ENCODE data around the gene FUS.
"Not testable (repeated sequence)": the region's sequence is repeated elsewhere in the genome, so short reads cannot be mapped to it uniquely, and the experiment has no call there.

Gene FUS

DNA sequence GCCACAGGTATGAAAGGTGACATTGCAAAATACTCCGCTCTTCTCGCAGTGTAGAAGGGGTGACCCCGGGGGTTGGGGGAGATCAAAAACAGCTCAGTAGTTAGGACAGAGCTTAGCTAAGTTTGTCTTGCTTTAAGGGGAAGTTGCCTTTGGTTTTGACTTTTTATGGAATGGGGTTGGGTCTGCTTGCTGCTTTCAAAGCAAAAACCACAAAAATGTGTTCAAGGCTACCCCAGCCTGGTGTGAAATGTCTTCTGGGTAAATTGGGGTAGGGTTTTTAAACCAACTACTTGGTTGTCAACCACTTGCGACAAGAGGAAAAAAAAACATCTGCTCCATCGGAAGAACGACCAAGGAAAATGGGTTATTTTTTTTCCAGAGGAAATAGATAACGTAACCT lies 6.2 kb downstream of the FUS start:
- no peak for TF ChIP-seq POLR2A (IDR thresholded peaks at IDR 0.05; ENCODE audit: low read depth, low read length)
- no peak for DNase-seq (ENCODE audit: insufficient read length, low spot score)
- FAIRE-seq = no peak

DNA sequence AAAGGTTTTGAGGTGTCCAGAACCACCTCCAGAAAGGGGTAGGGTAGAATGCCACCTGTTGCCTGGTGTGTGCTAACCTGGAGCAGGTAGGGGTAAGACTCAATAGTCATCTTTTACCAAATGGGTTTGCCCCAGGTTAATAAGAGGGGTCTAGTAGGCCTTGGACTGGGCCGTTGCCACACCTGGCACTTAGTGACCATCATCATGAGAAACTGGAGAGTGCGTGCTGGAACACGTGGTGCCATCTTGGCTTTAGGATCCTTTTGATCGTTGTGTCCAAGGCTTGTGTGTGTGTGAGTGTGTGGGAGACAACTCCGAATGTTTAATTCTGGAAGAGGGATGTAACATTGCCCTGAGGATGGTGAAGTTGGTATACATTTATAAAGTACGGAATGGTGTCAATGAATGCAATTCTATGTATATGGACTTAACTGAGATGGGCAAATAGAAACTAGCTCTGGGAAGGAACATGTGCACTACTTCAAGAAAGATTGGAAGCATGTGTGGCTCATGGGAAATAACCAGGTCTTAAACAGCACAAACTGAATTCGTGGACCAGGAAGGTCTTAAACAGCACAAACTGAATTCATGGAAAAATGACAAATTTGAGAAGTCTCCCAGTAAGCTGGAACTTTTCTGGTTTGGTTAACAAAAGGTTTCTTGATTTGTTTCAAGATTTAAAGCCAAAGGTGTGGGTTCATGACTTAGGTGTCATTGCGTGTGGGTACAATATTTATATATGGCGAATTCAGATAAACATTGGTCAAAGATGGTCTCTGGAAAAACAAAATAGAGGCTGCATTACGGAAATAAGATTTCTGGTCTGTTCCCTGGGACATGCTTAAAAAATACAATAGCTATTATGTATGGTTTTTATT lies 7.2 kb downstream of the FUS start:
- FAIRE-seq (no peak), DNase-seq (ENCODE audit: insufficient read length, low spot score) (no peak)
- no peak for TF ChIP-seq POLR2A (IDR thresholded peaks at IDR 0.05; ENCODE audit: low read depth, low read length)

DNA sequence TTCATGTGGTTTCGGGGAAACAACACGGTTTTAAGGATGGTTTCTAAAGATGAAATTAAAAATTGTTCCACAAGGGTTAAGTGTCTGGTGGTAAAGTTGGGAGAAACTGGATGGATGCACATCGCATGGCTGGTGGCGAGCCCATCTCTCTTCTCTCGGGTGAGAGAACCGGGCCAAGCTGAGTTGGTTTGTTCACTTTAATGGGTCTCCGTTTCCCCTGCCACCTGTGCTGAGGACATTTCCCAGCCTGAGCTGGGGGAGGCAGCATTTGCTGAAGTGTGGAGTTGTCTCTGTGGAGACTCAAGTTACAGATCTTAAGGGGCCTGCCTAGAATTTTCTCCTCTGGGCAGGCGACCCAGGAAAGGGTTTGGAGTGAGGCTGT lies 7.9 kb downstream of the FUS start:
- TF ChIP-seq POLR2A (IDR thresholded peaks at IDR 0.05; ENCODE audit: low read depth, low read length) = no peak
- no peak for FAIRE-seq
- no peak for DNase-seq (ENCODE audit: insufficient read length, low spot score)

DNA sequence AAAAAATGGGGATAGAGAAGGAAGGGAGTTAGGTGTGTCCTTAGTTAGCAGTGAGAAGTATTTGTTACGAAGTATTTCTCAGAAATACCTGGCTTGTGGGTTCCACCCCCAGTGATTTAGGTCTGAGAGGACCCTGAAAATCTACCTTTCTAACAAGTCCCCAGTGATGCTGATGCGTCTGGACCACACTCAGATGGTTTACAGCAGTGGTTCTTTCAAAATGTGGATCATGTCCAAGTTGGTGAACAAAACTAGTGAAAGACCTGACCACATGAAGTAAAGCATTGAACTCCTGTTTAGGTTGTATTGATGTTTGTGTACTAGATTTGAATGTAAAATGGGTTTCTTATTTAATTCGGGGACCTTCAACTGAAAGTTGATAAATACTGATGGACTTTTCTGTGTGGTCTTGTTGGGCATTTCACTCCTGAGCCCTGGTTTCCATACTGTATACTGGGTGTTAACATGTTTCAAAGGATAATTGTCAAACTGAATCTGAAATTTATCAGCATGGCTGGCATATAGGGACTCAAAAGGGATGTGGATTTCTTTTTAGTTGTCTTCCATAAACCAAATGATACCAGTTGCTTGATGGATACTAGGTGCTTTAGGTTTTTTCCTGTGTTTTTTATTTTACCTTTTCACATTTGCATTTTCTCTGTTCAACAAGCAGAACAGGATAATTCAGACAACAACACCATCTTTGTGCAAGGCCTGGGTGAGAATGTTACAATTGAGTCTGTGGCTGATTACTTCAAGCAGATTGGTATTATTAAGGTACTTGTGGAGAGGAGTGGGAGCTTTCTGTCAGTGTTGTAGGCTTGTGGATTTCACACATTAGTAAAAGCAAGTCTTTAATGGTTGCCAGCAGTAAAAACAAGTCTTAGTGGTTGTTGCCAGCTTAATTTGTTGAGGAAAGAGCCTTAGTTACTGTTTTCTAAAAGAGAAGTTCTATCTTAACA lies 8.8 kb downstream of the FUS start:
- DNase-seq (ENCODE audit: insufficient read length, low spot score) (no peak), FAIRE-seq (no peak)
- no peak for TF ChIP-seq POLR2A (IDR thresholded peaks at IDR 0.05; ENCODE audit: low read depth, low read length)

DNA sequence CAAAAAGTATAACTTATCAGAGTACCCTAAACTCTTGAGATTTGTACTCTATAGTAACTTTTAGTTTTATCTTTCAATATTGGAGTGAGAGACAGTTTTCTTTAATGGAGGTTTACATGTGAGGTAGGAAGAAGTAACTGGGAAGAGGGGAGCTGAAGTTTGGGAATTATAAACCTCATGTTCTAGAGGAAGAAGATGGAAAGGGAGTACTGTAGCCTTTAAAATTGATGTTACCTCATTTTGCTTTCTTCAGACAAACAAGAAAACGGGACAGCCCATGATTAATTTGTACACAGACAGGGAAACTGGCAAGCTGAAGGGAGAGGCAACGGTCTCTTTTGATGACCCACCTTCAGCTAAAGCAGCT lies 9.5 kb downstream of the FUS start:
- no peak for DNase-seq (ENCODE audit: insufficient read length, low spot score)
- FAIRE-seq = no peak

DNA sequence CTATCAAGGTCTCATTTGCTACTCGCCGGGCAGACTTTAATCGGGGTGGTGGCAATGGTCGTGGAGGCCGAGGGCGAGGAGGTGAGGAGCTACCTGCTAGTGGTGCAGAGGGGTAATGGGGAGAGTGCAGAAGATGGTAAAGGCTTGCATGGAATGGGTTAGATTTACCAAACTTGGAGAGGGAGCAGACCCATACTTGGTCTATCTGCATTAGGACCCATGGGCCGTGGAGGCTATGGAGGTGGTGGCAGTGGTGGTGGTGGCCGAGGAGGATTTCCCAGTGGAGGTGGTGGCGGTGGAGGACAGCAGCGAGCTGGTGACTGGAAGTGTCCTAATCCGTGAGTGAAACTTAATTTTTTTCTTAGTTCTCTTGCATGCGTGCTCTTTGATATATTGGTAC lies 10.1 kb downstream of the FUS start:
- DNase-seq (ENCODE audit: insufficient read length, low spot score) (no peak), FAIRE-seq (no peak)
- no peak for TF ChIP-seq POLR2A (IDR thresholded peaks at IDR 0.05; ENCODE audit: low read depth, low read length)

More for the DNA sequence above, 9.5 kb downstream of the FUS start:
- TF ChIP-seq POLR2A (IDR thresholded peaks at IDR 0.05; ENCODE audit: low read depth, low read length) = no peak

DNA sequence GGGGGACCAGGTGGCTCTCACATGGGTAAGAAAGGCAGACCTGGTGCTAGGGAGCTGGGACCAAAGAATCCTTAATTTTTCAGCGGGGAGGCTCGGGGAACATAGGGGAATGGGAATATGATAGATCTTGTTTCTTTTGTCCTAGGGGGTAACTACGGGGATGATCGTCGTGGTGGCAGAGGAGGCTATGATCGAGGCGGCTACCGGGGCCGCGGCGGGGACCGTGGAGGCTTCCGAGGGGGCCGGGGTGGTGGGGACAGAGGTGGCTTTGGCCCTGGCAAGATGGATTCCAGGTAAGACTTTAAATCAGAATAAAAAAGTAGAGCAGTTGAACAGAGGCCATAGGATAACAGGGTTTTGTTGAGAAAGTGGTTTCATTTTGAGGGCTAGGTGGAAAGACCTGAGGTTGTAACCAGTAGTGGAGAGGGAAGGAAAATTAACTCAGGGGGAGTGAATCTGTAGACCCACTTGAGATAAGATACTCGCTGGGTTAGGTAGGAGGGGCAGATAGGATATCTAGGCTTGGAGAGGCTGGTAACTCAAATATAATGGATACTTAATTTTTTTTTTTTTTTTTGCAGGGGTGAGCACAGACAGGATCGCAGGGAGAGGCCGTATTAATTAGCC lies 11.0 kb downstream of the FUS start:
- TF ChIP-seq POLR2A (IDR thresholded peaks at IDR 0.05; ENCODE audit: low read depth, low read length) = no peak
- FAIRE-seq (no peak), DNase-seq (ENCODE audit: insufficient read length, low spot score) (no peak)

DNA sequence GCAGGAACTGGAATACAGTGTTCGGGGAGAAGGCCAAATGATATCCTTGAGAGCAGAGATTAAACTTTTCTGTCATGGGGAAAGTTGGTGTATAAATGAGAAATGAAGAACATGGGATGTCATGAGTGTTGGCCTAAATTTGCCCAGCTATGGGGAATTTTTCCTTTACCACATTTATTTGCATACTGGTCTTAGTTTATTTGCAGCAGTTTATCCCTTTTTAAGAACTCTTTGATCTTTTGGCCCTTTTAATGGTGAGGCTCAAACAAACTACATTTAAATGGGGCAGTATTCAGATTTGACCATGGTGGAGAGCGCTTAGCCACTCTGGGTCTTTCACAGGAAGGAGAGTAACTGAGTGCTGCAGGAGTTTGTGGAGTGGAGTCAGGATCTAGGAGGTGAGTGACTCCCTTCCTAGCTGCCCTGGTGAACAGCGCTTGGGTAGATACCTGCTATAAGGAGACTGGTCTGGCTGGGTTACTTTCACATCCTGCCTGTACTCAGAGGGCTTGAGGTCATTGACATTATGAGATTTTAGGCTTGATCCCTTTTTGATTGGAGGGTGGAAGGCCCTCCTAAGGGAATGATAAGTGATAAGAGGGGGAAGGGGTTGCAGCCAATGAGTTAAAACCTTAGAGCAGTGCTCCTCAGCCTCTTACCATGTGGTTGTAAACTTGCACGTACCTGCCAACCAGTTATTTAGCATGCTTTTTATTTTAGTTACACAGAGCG lies 11.9 kb downstream of the FUS start:
- FAIRE-seq (no peak), DNase-seq (ENCODE audit: insufficient read length, low spot score) (no peak)
- no peak for TF ChIP-seq POLR2A (IDR thresholded peaks at IDR 0.05; ENCODE audit: low read depth, low read length)

DNA sequence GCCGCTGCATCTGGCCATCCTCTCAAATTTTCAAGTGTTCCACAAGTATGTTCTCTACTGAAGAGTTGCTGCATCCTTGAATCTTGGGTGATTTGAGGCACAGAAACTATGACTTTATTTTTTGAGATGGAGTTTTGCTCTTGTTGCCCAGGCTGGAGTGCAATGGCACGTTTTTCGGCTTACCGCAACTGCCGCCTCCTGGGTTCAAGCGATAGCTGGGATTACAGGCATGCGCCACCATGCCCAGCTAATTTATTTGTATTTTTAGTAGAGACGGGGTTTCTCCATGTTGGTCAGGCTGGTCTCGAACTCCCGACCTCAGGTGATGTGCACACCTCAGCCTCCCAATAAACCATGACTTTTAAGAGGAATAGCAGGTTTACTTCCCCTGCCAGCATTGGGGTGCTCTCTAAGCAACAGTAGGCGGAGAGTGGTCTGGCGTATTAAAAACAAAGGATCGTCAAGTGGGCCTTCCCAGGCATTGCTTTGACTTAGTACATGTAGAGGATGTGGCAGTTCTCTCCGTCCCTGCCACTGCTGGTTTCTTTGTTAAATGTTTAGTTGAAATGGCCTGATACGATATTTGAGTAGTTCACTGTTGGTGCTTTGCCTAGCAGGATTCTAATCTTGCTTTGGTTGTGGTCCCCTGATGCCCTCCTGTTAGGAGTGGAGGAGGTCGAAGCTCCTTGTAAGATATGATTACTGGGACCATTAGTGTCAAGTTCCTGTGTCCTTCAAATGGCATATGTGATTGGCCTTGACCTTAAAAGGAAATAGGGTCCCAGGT lies 13.1 kb downstream of the FUS start:
- no peak for DNase-seq (ENCODE audit: insufficient read length, low spot score)
- FAIRE-seq = no peak
- no peak for TF ChIP-seq POLR2A (IDR thresholded peaks at IDR 0.05; ENCODE audit: low read depth, low read length)

DNA sequence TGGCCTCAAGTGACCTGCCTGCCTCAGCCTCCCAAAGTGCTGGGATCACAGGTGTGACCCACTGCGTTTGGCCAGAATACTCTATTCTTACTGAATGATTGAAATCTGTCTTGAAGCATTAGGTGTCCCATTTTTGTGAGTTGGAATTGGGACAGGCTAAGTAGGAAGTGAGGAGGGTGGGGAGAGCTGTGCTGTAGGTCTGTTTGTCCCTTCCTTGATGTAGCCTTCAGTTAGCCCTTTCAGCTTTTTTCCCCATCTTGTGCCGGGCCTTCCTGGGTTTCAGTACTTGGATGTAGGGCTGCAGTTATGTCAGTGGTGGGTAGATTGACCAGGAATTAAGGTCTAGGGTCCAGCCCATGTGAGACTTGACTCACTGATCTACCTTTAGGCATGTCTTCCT lies 13.9 kb downstream of the FUS start:
- no peak for DNase-seq (ENCODE audit: insufficient read length, low spot score)

DNA sequence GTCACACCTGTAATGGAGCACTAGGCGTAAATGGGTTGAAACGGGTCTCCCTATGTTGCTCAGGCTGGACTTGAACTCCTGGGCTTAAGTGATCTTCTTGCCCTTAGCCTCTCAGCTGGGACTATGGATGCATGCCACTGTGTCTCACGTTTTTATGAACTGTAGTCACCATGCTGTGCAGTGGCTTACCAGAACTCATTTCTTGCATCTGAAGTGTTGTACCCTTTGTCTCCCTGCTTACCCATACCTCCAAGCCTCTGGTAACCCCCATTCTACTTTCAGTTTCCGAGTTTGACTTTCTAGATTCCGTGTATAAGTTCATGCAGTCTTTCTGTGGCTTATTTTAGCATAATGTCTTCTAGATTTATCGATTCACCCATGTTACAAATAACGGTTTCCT lies 15.0 kb downstream of the FUS start:
- FAIRE-seq (no peak), DNase-seq (ENCODE audit: insufficient read length, low spot score) (no peak)
- TF ChIP-seq POLR2A (IDR thresholded peaks at IDR 0.05; ENCODE audit: low read depth, low read length) = no peak

More for the DNA sequence above, 13.9 kb downstream of the FUS start:
- TF ChIP-seq POLR2A (IDR thresholded peaks at IDR 0.05; ENCODE audit: low read depth, low read length) = no peak
- no peak for FAIRE-seq

DNA sequence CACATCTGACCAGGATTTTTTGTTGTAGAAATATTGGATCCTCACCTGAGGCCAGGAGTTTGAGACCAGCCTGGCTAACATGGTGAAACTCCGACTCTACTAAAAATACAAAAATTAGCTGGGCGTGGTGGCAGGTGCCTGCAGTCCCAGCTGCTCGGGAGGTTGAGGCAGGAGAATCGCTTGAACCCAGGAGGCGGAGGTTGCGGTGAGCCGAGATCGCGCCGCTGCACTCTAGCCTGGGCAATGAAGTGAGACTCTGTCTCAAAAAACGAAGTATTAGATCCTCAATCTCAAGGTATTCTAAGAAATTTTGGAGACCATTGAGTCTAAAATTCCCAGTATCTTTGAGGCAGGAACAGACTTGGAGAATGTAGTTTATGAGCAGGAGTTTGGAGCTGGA lies 15.9 kb downstream of the FUS start:
- DNase-seq (ENCODE audit: insufficient read length, low spot score); FAIRE-seq: not testable (repeated sequence)

Measured in H54 (cell line).